Inferior parietal cortex (tissue), 1 donor: ENCODE measurements around the gene CRYBB1.

Experiments
- DNase-seq: peaks from one replicate; pipeline ENCODE4 v3.0.0-alpha.2; 2016; ENCODE audit errors: extremely low spot score

The CRYBB1 gene

GRCh38 chr22:26617271-26618199 is at the start of gene CRYBB1:
Gene CRYBB1, minus strand, starts transcription at chr22:26618027. Its CDS starts 1,708 bp downstream, at chr22:26616319.
- DNase-seq: no peak

DNA sequence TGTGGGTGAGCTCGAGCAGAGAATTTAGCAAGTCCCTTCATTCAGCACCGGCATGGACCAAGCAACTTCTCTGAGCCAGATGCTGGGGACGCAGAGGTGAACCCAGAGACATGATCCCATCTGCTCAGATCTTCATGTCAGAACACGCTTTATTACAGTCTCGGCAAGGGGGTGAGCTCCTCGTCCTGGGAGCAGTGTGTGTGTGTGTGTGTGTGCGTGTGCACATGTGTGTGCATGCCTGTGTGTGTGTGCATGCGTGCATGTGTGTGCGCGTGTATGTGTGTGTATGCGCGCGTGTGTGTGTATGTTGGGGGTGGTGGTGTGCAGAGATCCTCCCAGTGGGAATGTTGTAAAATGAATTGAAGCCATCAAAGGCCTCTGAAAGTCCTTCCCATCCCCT is 49.3 kb upstream of the CRYBB1 start:
- no peak for DNase-seq

DNA sequence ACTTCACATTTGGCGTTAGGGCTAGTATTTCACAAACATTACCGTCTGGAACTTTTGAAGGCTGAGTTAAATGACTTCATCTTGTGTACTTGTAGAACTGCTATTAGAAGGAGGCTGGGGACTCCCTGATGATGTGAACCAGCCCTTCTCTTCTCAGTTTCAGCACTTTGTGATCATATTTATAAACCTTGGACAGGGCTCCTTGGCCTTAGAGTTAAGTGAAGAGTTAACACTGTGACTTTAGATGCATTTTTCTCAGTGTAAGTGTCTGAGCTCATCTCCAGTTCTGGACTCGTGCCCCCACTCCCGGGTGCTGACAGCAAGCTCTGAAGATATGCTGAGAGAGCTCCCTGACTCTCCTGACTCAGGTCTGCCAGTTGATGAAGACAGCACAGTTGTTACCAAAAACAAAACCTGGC is 48.0 kb upstream of the CRYBB1 start:
- no peak for DNase-seq

DNA sequence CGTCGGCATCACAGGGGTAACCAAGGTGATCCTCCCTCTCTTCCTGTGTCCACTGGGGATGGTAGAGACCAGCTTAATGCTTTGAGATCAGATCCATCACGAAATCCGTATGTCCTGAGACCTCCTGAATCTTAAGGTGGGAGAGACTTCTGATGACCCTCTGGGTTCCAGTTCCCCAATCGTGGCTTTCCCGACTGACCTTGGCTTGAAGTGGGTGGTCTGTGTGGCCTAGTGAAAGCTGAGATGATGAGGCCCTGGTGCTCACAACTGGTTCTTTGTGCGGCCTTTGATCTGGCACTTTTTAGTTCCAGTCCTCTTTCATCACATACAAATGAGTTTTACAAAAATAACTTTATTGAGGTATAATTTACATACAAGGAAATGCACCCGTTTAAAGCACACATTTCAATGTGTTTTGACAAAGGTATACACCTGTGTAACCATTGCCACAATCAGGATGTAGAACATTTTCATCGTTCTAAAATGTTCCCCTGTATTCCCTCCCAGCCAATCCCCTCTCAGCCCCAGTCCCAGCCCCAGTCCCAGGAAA is 45.6 kb upstream of the CRYBB1 start:
- no peak for DNase-seq

GRCh38 chr22:26662160-26662559 is 44.3 kb upstream of the CRYBB1 start:
- DNase-seq: no peak

DNA sequence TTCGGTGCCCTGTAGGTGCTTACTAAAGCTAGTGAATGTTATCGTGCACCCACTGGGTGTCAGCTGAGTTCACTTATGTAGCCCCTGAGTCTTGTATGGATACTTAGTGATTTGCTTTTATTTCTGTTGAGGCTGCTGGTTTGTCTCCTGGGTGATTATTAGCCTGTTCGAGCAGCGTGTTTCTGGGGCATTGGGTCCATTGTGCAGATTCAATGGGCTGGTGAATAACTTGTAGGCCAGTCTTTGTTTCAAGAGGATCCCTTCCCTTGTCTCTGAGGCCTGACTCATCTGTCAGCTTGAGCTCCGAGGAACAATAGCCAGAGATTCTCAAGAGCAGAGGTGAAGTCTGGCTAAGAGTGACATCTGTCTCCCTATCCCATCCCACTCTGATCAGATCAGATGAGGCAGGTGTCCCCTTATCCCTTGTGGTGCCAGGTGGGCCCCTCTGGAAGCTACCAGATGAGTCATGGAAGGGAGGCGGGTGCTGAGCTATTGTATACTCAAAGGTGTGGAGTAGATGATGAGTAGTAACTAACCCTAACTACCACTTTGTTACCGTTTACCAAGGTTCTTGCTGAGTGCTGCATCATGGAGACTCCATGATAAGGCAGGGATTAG is 43.2 kb upstream of the CRYBB1 start:
- DNase-seq: no peak

DNA sequence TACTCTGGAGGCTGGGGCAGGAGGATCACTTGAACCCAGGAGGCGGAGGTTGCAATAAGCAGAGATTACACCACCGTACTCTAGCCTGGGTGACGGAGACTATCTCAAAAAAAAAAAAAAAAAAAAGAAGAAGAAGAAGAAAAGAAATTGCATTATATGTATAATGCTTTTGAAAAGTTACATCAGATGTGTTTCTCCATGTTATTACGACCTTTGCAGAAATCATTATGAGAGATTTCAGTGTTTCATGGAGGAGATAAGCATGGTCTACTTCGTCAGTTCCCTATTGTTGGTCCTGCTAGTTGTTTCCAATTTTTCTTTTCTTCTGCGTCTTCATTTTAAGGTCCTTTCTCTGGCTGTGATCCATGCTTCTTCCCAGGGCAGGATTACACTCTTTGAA is 42.5 kb upstream of the CRYBB1 start:
- no peak for DNase-seq

DNA sequence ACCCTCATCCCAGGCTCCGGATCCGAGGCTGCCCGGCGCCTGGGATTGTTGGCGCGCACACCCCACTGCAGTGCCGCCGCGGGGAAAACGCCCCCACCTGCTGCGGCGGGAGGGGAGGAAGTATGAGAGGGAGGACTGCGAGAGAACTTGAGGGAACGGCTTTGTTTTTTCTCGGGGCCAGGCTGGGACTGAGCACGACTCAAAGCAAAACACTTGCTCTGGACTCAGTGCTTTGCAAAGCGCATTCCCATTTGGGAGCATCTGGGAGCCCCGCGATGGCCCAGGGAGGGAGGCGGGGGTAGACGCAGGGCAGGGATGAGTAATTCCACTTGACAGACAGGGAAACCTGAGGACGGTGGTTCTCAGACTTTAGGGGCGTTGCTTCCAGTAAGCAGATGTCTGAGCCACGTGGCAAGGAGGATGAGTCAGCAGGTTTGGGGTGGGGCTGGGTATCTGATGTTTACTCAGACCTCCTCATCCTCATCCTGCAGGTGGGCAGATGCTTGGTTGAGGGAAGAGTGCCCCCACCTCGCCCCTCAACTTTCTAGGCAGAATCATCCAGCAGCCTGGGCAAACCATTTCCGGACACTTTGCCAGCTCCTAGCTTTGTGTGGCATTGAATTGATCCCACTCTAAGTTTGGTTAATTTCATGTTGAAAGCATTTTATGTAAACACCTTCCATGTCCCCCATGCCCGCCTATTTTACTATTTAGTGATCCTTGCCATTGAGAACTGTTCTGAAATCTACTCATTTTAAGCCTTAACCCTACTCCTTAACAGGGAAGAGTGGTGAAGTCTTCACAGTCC is 41.0 kb upstream of the CRYBB1 start:
- peak; percentile 63 for DNase-seq

DNA sequence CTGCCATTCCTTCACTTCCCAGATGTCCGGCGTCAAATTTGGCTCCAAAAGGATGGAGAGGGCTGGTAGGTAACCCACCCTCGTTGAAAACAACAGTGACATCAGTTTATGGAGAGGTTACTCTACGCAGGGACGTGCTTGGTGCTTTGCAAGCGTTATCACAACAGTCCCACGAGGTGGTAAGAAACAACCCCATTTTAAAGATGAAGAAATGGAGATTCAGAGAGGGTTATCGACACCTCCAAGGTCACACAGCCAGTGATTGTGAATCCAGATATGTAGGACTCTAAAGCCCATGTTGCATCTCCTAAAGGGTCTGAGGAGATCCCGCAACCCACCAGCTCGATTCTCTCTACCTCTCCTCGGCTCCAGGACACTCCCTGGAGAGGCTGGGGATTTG is 40.3 kb upstream of the CRYBB1 start:
- DNase-seq: no peak

GRCh38 chr22:26656891-26657851 is 39.3 kb upstream of the CRYBB1 start, which contains the start of gene MIAT:
Gene MIAT, plus strand, starts transcription at chr22:26657588.
- peak; percentile 57 for DNase-seq

GRCh38 chr22:26651815-26652214 is 34.0 kb upstream of the CRYBB1 start:
- no peak for DNase-seq

- DNase-seq: no peak
Observed at GRCh38 chr22:26650722-26651421, 33.0 kb upstream of the CRYBB1 start.

DNA sequence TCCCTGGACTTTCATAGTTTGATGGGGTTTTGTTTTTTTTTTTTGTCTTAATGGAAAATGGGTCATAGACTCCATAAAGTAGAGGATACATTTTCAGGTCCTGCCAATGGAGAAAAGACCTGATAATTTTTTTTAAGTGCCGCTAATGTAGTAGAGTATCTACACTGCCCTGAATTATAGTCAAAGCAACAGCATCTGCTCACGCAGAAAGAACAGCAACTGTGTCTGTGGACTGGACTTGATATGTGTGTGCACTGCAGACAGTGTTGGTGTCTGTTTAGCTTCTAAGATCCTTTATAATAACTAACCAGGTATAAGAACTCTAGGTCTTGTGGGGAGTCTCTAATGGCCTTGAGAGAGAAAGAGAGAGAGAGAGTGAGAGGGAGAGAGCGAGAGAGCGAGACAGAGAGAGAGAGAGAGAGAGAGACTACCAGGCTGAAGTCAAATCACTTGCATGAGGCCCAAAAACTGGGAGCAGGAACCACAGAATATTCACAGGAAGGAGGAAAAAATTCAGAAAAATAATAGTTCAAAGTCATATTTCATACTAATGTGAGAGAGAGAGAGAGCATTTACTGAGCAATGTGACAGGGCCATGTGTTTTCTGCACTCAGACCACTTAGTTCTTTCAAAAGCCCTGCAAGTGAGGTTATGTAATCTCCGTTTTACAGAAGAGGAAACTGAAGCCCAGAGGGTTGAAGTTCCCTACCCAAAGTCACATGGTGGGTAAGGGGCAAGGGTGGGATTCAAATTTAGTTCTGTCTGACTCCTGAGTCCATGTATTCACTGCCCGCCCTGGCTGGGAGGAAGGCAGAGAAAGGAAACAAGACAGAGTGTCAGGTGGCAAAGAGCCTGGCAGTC is 30.9 kb upstream of the CRYBB1 start:
- DNase-seq: peak; percentile 45

- no peak for DNase-seq
Observed at GRCh38 chr22:26648011-26648497, 30.2 kb upstream of the CRYBB1 start.

- no peak for DNase-seq
Observed at GRCh38 chr22:26646158-26646557, 28.3 kb upstream of the CRYBB1 start.

- DNase-seq: no peak
Observed at GRCh38 chr22:26643418-26644100, 25.7 kb upstream of the CRYBB1 start.

GRCh38 chr22:26642465-26643417 is 24.9 kb upstream of the CRYBB1 start:
- no peak for DNase-seq
